Neural cell (in vitro differentiated cells): ENCODE data around the gene SH3RF3. TPM values are rescaled to one million over a fixed set of nuclear protein-coding genes. Genes with fewer than 3 reads are reported as not detected.

ENCODE experiments used
- H2AFZ ChIP-seq: fragments of 200-600, 300-800 bp; sonication (generic), shearing (Covaris generic); 2 replicates; pipeline ENCODE4 v1.6.0; 2014; ENCODE audit warnings: low read depth, mild to moderate bottlenecking, antibody characterized with exemption, low read length, moderate library complexity
- H3F3A ChIP-seq: fragments of 200-600 bp; shearing (Covaris generic); 2 replicates; pipeline ENCODE4 v1.6.1; 2016; ENCODE audit warnings: mild to moderate bottlenecking, moderate library complexity, mixed read lengths, antibody characterized with exemption, low read length; ENCODE audit not compliant: insufficient read depth, poor library complexity, severe bottlenecking
- H3K27ac ChIP-seq: fragments of 200-600, 300-800 bp; sonication (generic), shearing (Covaris generic); 2 replicates; pipeline ENCODE4 v1.5.1; 2014; ENCODE audit warnings: mild to moderate bottlenecking, low read length, moderate library complexity
- H3K27me3 ChIP-seq: fragments of 300-800, 200-600 bp; sonication (generic), shearing (Covaris generic); 2 replicates; pipeline ENCODE4 v1.6.0; 2014; ENCODE audit warnings: mild to moderate bottlenecking, low read depth, low read length, moderate library complexity; ENCODE audit not compliant: insufficient read depth
- H3K36me3 ChIP-seq: fragments of 300-800, 200-600 bp; sonication (generic), shearing (Covaris generic); 2 replicates; pipeline ENCODE4 v1.5.1; 2014; ENCODE audit warnings: mild to moderate bottlenecking, antibody characterized with exemption, low read length, moderate library complexity; ENCODE audit not compliant: insufficient read depth
- H3K4me2 ChIP-seq: fragments of 300-800, 200-600 bp; sonication (generic), shearing (Covaris generic); 2 replicates; pipeline ENCODE4 v1.6.0; 2014; ENCODE audit warnings: mild to moderate bottlenecking, low read length
- H3K4me3 ChIP-seq: fragments of 300-800, 200-600 bp; sonication (generic), shearing (Covaris generic); 2 replicates; pipeline ENCODE4 v1.5.1; 2014; ENCODE audit warnings: mild to moderate bottlenecking, low read length, moderate library complexity
- H3K79me2 ChIP-seq: fragments of 200-600 bp; shearing (Covaris generic); replicated peaks from 2 replicates; pipeline ENCODE4 v1.6.0; 2014; ENCODE audit warnings: mild to moderate bottlenecking, low read length, moderate library complexity; ENCODE audit not compliant: insufficient read depth
- H3K9ac ChIP-seq: fragments of 300-800, 200-600 bp; sonication (generic), shearing (Covaris generic); 2 replicates; pipeline ENCODE4 v1.6.1; 2016; ENCODE audit warnings: mild to moderate bottlenecking, low read length, mixed read lengths
- H3K9me2 ChIP-seq: fragments of 200-600 bp; shearing (Covaris generic); 2 replicates; pipeline ENCODE4 v1.6.1; 2016; ENCODE audit warnings: mild to moderate bottlenecking, low read length, mixed read lengths; ENCODE audit not compliant: insufficient read depth
- H3K9me3 ChIP-seq: fragments of 200-600, 300-800 bp; sonication (generic), shearing (Covaris generic); 2 replicates; pipeline ENCODE4 v1.6.1; 2016; ENCODE audit warnings: mild to moderate bottlenecking, mixed run types, low read length, moderate library complexity, mixed read lengths
- H4K20me1 ChIP-seq: fragments of 200-600 bp; shearing (Covaris generic); 2 replicates; pipeline ENCODE4 v1.6.1; 2016; ENCODE audit warnings: mild to moderate bottlenecking, mixed run types; ENCODE audit not compliant: insufficient read depth
- CTCF ChIP-seq: fragments of 450-650 bp; IDR thresholded peaks from 2 replicates; pipeline ENCODE4 v1.5.1; 2014; ENCODE audit warnings: antibody characterized with exemption, mild to moderate bottlenecking, moderate library complexity; ENCODE audit not compliant: poor library complexity, severe bottlenecking
- EP300 ChIP-seq: fragments of 450-650 bp; conservative IDR thresholded peaks from 2 replicates; pipeline ENCODE4 v1.6.1; 2014; ENCODE audit warnings: antibody characterized with exemption, mild to moderate bottlenecking, moderate library complexity; ENCODE audit not compliant: poor library complexity, severe bottlenecking
- MXI1 ChIP-seq: fragments of 450-650 bp; conservative IDR thresholded peaks from 2 replicates; pipeline ENCODE4 v1.6.1; 2014; ENCODE audit warnings: antibody characterized with exemption, mild to moderate bottlenecking; ENCODE audit not compliant: poor library complexity, severe bottlenecking
- POLR2AphosphoS5 ChIP-seq: IDR thresholded peaks from 2 replicates; pipeline ENCODE4 v1.6.1; 2012
- RAD21 ChIP-seq: fragments of 450-650 bp; conservative IDR thresholded peaks from 2 replicates; pipeline ENCODE4 v1.6.1; 2014; ENCODE audit warnings: antibody characterized with exemption, mild to moderate bottlenecking, moderate library complexity
- REST ChIP-seq: IDR thresholded peaks from 2 replicates; pipeline ENCODE4 v1.6.1; 2012; ENCODE audit warnings: borderline replicate concordance
- SMC3 ChIP-seq: fragments of 450-650 bp; conservative IDR thresholded peaks from 2 replicates; pipeline ENCODE4 v1.6.1; 2014; ENCODE audit warnings: antibody characterized with exemption, mild to moderate bottlenecking, moderate library complexity; ENCODE audit not compliant: poor library complexity
- TAF1 ChIP-seq: IDR thresholded peaks from 2 replicates; pipeline ENCODE4 v1.6.1; 2012; ENCODE audit warnings: low read depth
- polyA plus RNA-seq: library from polyadenylated mRNA; depleted of rRNA; stranded (reverse); fragments of >200 nt; gene quantifications from 2 replicates; pipeline ENCODE4 v1.2.3, GENCODE V29; 2014

The SH3RF3 gene
- polyA plus RNA-seq, 1 donor from 2014 or later = 0.53 TPM

- no peaks in the 10 kb centered on the region for H3K9me3 ChIP-seq
- no peak overlapping the region for H3K4me3 ChIP-seq
- no peaks in the 10 kb centered on the region for H3K9me2 ChIP-seq
- no peak overlapping the region for H3K4me2 ChIP-seq
- H4K20me1 ChIP-seq = no peaks in the 10 kb centered on the region
- H3F3A ChIP-seq = no peaks in the 10 kb centered on the region
- no peak overlapping the region for H2AFZ ChIP-seq
- H3K27me3 ChIP-seq = no peaks in the 10 kb centered on the region
- TF ChIP-seq TAF1 (no peak), POLR2AphosphoS5 (no peak), EP300 (no peak), CTCF (no peak), RAD21 (no peak), SMC3 (no peak), MXI1 (no peak), REST (no peak)
- no peak overlapping the region for H3K9ac ChIP-seq
- H3K27ac ChIP-seq = no peak overlapping the region
- H3K79me2 ChIP-seq = no peaks in the 10 kb centered on the region
- H3K36me3 ChIP-seq = no peaks in the 10 kb centered on the region
Measured at GRCh38 chr2:109275120-109276012, 146.4 kb downstream of the SH3RF3 start.

GRCh38 chr2:109277406-109277805, 148.4 kb downstream of the SH3RF3 start:
- Histone ChIP-seq H3K9me2 (no peaks in the 10 kb centered on the region), H3K27me3 (no peaks in the 10 kb centered on the region), H3K27ac (no peak overlapping the region), H2AFZ (no peak overlapping the region), H3K4me3 (no peak overlapping the region), H3F3A (no peaks in the 10 kb centered on the region), H3K79me2 (no peaks in the 10 kb centered on the region), H3K9ac (no peak overlapping the region), H3K4me2 (no peak overlapping the region), H3K9me3 (no peaks in the 10 kb centered on the region), H3K36me3 (no peaks in the 10 kb centered on the region), H4K20me1 (no peaks in the 10 kb centered on the region)
- TF ChIP-seq POLR2AphosphoS5 (no peak), EP300 (no peak)
